ENCODE data around the gene HDLBP. TPM values are rescaled to one million over a fixed set of nuclear protein-coding genes. Genes with fewer than 3 reads are reported as not detected.
A peak's percentile ranks its signal among the peaks of the same experiment; 100 is the strongest.

HDLBP gene
- total RNA-seq, 4 donors from 2014 or later, result 239 to 310 (median 273) TPM

DNA sequence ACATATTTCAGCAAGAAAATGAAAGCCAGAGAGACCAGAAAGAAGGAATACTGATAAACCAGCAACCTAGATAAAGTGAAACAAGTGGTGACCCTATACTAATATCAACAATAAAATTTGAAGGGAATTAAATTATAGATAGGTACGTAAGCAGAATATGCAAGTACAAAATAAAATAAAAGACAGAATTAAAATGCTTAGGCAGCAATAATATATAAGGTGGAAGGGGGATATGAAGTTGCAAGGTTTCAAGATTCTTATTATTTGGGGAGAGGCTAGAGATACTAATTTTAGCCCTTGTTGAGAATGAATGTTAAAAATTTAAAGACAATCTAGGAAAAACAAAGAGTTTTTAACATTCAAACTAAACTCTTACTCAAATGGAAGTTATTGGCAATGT is 39.6 kb downstream of the HDLBP start:
- intact Hi-C loops (cut with DNase I), result no loop called here
- H3K27ac ChIP-seq, result no peak overlapping the region
- H3K4me3 ChIP-seq, result no peak overlapping the region
- H3K36me3 ChIP-seq, result no peaks in the 10 kb centered on the region
- 90% methylated on average over 1 of the region's 1 CpG for WGBS, 2 donors
- no peaks in the 10 kb centered on the region for H3K9me3 ChIP-seq
- TF ChIP-seq POLR2A (IDR thresholded peaks at IDR 0.05), result no peak
- TF ChIP-seq, protein P1, sequence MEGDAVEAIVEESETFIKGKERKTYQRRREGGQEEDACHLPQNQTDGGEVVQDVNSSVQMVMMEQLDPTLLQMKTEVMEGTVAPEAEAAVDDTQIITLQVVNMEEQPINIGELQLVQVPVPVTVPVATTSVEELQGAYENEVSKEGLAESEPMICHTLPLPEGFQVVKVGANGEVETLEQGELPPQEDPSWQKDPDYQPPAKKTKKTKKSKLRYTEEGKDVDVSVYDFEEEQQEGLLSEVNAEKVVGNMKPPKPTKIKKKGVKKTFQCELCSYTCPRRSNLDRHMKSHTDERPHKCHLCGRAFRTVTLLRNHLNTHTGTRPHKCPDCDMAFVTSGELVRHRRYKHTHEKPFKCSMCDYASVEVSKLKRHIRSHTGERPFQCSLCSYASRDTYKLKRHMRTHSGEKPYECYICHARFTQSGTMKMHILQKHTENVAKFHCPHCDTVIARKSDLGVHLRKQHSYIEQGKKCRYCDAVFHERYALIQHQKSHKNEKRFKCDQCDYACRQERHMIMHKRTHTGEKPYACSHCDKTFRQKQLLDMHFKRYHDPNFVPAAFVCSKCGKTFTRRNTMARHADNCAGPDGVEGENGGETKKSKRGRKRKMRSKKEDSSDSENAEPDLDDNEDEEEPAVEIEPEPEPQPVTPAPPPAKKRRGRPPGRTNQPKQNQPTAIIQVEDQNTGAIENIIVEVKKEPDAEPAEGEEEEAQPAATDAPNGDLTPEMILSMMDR (IDR thresholded peaks at IDR 0.05), result no peak
- no peaks in the 10 kb centered on the region for H3K27me3 ChIP-seq
- peaks cover 1 to 24% (median 8%) of the 10 kb centered on the region in 3 donors for H3K4me1 ChIP-seq
- no peak for DNase-seq

- no peak for DNase-seq
- no peak overlapping the region for H3K27ac ChIP-seq
- no peak overlapping the region for H3K4me3 ChIP-seq
- TF ChIP-seq, protein P1 (IDR thresholded peaks at IDR 0.05), result no peak
- no peak for TF ChIP-seq POLR2A (IDR thresholded peaks at IDR 0.05)
- WGBS, 2 donors, result 95 to 97% methylated on average over 1 of the region's 1 CpG
- intact Hi-C loops (cut with DNase I), result no loop called here
- no peaks in the 10 kb centered on the region for H3K36me3 ChIP-seq
- H3K4me1 ChIP-seq, result peaks cover 5 to 28% (median 12%) of the 10 kb centered on the region in 3 donors
- no peaks in the 10 kb centered on the region for H3K9me3 ChIP-seq
- H3K27me3 ChIP-seq, result no peaks in the 10 kb centered on the region
Observed at GRCh38 chr2:241275504-241275903, 40.0 kb downstream of the HDLBP start.

DNA sequence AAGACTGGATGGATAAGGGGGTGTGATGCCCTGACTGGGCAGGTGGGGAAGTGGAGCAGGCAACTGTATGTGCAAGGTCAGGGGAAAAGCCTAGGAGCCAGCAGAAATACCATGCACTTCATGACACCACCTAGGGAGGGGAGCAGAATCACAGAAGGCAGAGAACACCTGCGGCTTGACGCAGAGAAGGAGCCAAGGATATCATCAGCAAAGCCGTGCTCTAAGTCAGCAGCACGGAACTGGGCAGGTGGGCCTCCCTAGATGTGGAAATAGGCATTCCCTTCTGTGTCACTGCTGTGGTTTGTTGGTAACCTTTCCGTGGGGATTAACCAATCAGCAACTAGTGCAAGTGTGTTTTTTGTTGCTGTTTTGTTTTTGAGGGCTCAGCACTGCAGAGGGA is 41.3 kb downstream of the HDLBP start:
- intact Hi-C loops (cut with DNase I), result no loop called here
- no peak for DNase-seq
- no peak overlapping the region for H3K4me3 ChIP-seq
- H3K27me3 ChIP-seq, result no peaks in the 10 kb centered on the region
- whole genome bisulfite sequencing, 2 donors, result 85 to 87% methylated on average over 4 to 5 of the region's 5 CpGs
- H3K36me3 ChIP-seq, result no peaks in the 10 kb centered on the region
- no peak for TF ChIP-seq POLR2A (IDR thresholded peaks at IDR 0.05)
- TF ChIP-seq, protein P1 (IDR thresholded peaks at IDR 0.05), result no peak
- no peaks in the 10 kb centered on the region for H3K9me3 ChIP-seq
- no peak overlapping the region for H3K27ac ChIP-seq
- H3K4me1 ChIP-seq, result peaks cover 19 to 42% (median 25%) of the 10 kb centered on the region in 3 donors

- Histone ChIP-seq H3K9me3 (no peaks in the 10 kb centered on the region), H3K27me3 (no peaks in the 10 kb centered on the region), H3K36me3 (peaks cover 0 to 7% (median 0%) of the 10 kb centered on the region in 3 donors), H3K4me1 (peaks cover 25 to 49% (median 32%) of the 10 kb centered on the region in 3 donors), H3K4me3 (peak overlapping the region; percentile 73 to 100 (median 90)), H3K27ac (peak overlapping the region; percentile 90 to 97 (median 91))
- TF ChIP-seq POLR2A (IDR thresholded peaks at IDR 0.05), result no peak
- TF ChIP-seq, protein P1 (IDR thresholded peaks at IDR 0.05), result no peak
- 55 to 56% methylated on average over 18 to 19 of the region's 21 CpGs for WGBS, 2 donors
- intact Hi-C loops (cut with DNase I), result no loop called here
- DNase-seq, result no peak
Observed at GRCh38 chr2:241273210-241274020, 42.1 kb downstream of the HDLBP start.
